GM12801 (cell line): ENCODE data around the gene MBD2.

ENCODE experiments used
- CTCF ChIP-seq: IDR thresholded peaks from one replicate; pipeline ENCODE4 v1.5.1; 2011; ENCODE audit warnings: control low read depth; ENCODE audit not compliant: insufficient read length; ENCODE audit errors: extremely low read depth

Gene MBD2

GRCh38 chr18:54187372-54187771, 37.1 kb downstream of the MBD2 start:
- no peak for TF ChIP-seq CTCF

GRCh38 chr18:54184836-54185235, 39.6 kb downstream of the MBD2 start:
- no peak for TF ChIP-seq CTCF

- no peak for TF ChIP-seq CTCF
Measured at GRCh38 chr18:54183390-54183789, 41.1 kb downstream of the MBD2 start.

GRCh38 chr18:54181856-54182602, 42.4 kb downstream of the MBD2 start:
- no peak for TF ChIP-seq CTCF

- TF ChIP-seq CTCF: no peak
Measured at GRCh38 chr18:54173980-54174630, 50.4 kb downstream of the MBD2 start.

GRCh38 chr18:54173250-54173649, 51.2 kb downstream of the MBD2 start:
- TF ChIP-seq CTCF: no peak

GRCh38 chr18:54169431-54170403, 54.8 kb downstream of the MBD2 start:
- TF ChIP-seq CTCF: no peak
